ENCODE data around the gene SLC13A1. TPM values are rescaled to one million over a fixed set of nuclear protein-coding genes. Genes with fewer than 3 reads are reported as not detected.

SLC13A1 gene
- polyA plus RNA-seq, 1 donor from 2014 or later, result not detected

- H3K27ac Mint-ChIP-seq, result no peak overlapping the region
- H3K9me3 Mint-ChIP-seq, result peaks cover 0 to 5% (median 4%) of the 10 kb centered on the region in 3 donors
- H3K36me3 Mint-ChIP-seq, result no peaks in the 10 kb centered on the region
- H3K4me3 Mint-ChIP-seq, result no peak overlapping the region
- H3K27me3 Mint-ChIP-seq, result no peaks in the 10 kb centered on the region
- no peaks in the 10 kb centered on the region for H3K4me1 Mint-ChIP-seq
Measured at GRCh38 chr7:123210986-123211385, 11.2 kb upstream of the SLC13A1 start.

GRCh38 chr7:123209786-123210185 lies 10.0 kb upstream of the SLC13A1 start:
- no peaks in the 10 kb centered on the region for H3K36me3 Mint-ChIP-seq
- H3K4me1 Mint-ChIP-seq, result no peaks in the 10 kb centered on the region
- no peak overlapping the region for H3K4me3 Mint-ChIP-seq
- H3K9me3 Mint-ChIP-seq, result peaks cover 0 to 5% (median 4%) of the 10 kb centered on the region in 3 donors
- no peak overlapping the region for H3K27ac Mint-ChIP-seq
- no peaks in the 10 kb centered on the region for H3K27me3 Mint-ChIP-seq

- H3K4me3 Mint-ChIP-seq, result no peak overlapping the region
- H3K27ac Mint-ChIP-seq, result no peak overlapping the region
- no peaks in the 10 kb centered on the region for H3K27me3 Mint-ChIP-seq
- H3K9me3 Mint-ChIP-seq, result peaks cover 0 to 2% (median 0%) of the 10 kb centered on the region in 3 donors
- no peaks in the 10 kb centered on the region for H3K36me3 Mint-ChIP-seq
- H3K4me1 Mint-ChIP-seq, result no peaks in the 10 kb centered on the region
Measured at GRCh38 chr7:123208793-123209192, 9.0 kb upstream of the SLC13A1 start.

GRCh38 chr7:123204206-123204835 lies 4.6 kb upstream of the SLC13A1 start:
- no peak overlapping the region for H3K4me3 Mint-ChIP-seq
- H3K27me3 Mint-ChIP-seq, result no peaks in the 10 kb centered on the region
- peaks cover 0 to 2% (median 0%) of the 10 kb centered on the region in 3 donors for H3K9me3 Mint-ChIP-seq
- no peak overlapping the region for H3K27ac Mint-ChIP-seq
- H3K4me1 Mint-ChIP-seq, result no peaks in the 10 kb centered on the region
- no peaks in the 10 kb centered on the region for H3K36me3 Mint-ChIP-seq

GRCh38 chr7:123201901-123202300 lies 2.1 kb upstream of the SLC13A1 start:
- Mint-ChIP-seq H3K36me3 (no peaks in the 10 kb centered on the region), H3K27ac (no peak overlapping the region), H3K9me3 (no peaks in the 10 kb centered on the region), H3K27me3 (no peaks in the 10 kb centered on the region), H3K4me3 (no peak overlapping the region), H3K4me1 (no peaks in the 10 kb centered on the region)

GRCh38 chr7:123198668-123199652 lies 809 bp downstream of the SLC13A1 start:
- H3K27ac Mint-ChIP-seq, result no peak overlapping the region
- no peaks in the 10 kb centered on the region for H3K27me3 Mint-ChIP-seq
- no peaks in the 10 kb centered on the region for H3K4me1 Mint-ChIP-seq
- H3K4me3 Mint-ChIP-seq, result no peak overlapping the region
- H3K9me3 Mint-ChIP-seq, result no peaks in the 10 kb centered on the region
- no peaks in the 10 kb centered on the region for H3K36me3 Mint-ChIP-seq

DNA sequence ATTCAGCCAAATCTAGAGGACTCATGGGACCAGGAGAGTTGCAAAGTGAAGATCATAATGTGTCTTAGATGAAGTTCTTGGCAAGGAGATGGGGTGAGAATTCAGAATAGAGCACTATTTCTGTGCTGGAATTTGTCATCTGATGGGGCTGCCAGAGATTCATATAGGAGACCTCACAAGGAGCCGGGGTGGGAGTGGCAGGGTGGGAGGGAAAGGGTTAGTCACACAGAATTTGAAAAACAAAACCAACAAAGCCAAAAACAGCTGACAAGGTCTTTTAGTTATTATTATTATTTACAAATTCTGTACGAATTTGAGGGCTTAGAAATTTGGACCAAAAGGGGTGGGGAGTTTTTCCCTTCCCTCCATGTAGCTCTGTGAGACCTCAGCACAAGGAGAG lies 1.7 kb downstream of the SLC13A1 start:
- Mint-ChIP-seq H3K36me3 (no peaks in the 10 kb centered on the region), H3K9me3 (no peaks in the 10 kb centered on the region), H3K27ac (no peak overlapping the region)

DNA sequence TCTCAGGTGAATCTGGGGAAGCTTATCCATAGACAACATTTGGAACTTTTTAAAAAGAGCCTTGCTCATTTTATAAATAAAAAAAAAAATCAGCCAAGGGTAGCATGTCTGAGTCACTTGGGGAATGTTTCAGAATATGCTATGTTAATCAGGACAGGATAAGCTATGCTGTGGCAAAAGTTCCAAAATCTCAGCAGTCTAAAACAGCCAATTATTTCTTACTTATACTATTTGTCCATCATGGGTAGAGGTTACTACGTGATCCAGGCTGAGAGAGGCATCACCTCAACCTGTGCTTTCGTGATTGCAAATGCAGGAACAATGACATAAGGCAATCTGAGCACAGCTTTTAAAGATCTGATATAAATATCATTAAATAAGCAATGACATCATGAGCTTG lies 6.5 kb downstream of the SLC13A1 start:
- no peaks in the 10 kb centered on the region for H3K27me3 Mint-ChIP-seq
- peaks cover 0 to 2% (median 0%) of the 10 kb centered on the region in 3 donors for H3K9me3 Mint-ChIP-seq
- H3K27ac Mint-ChIP-seq, result no peak overlapping the region
- no peaks in the 10 kb centered on the region for H3K36me3 Mint-ChIP-seq
- H3K4me3 Mint-ChIP-seq, result no peak overlapping the region
- peaks cover 0 to 8% (median 8%) of the 10 kb centered on the region in 3 donors for H3K4me1 Mint-ChIP-seq

More for the DNA sequence above, 1.7 kb downstream of the SLC13A1 start:
- Mint-ChIP-seq H3K4me3 (no peak overlapping the region), H3K27me3 (no peaks in the 10 kb centered on the region), H3K4me1 (no peaks in the 10 kb centered on the region)

GRCh38 chr7:123191132-123191531 lies 8.6 kb downstream of the SLC13A1 start:
- H3K4me1 Mint-ChIP-seq, result peaks cover 0 to 8% (median 8%) of the 10 kb centered on the region in 3 donors
- H3K27me3 Mint-ChIP-seq, result no peaks in the 10 kb centered on the region
- no peak overlapping the region for H3K27ac Mint-ChIP-seq
- no peak overlapping the region for H3K4me3 Mint-ChIP-seq
- no peaks in the 10 kb centered on the region for H3K36me3 Mint-ChIP-seq
- peaks cover 2 to 8% (median 5%) of the 10 kb centered on the region in 3 donors for H3K9me3 Mint-ChIP-seq

- Mint-ChIP-seq H3K9me3 (peaks cover 2 to 12% (median 5%) of the 10 kb centered on the region in 3 donors), H3K27me3 (no peaks in the 10 kb centered on the region), H3K27ac (no peak overlapping the region)
Measured at GRCh38 chr7:123190109-123190831, 9.5 kb downstream of the SLC13A1 start.

DNA sequence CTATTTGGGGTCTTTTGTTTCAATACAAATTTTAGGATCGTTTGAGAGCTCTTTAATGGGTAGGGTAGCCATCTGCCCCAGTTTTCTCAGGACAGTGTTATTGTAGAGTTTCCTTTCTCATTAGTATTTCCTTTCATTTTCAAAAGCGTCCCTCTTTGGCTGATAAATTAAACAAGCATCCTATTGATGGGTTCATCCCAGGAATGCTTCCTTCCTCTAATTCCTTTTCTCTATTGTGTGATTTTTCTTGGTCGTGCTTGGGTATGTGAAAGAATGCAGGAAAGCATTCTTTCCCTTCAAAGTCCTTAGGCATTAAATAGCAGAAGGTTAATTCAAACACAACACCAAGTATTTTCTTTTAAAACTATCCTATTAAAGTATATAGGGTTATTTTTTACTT lies 14.0 kb downstream of the SLC13A1 start:
- H3K4me1 Mint-ChIP-seq, result peaks cover 0 to 5% (median 4%) of the 10 kb centered on the region in 3 donors
- H3K27ac Mint-ChIP-seq, result no peak overlapping the region
- no peaks in the 10 kb centered on the region for H3K36me3 Mint-ChIP-seq
- H3K4me3 Mint-ChIP-seq, result no peak overlapping the region
- no peaks in the 10 kb centered on the region for H3K27me3 Mint-ChIP-seq
- H3K9me3 Mint-ChIP-seq, result peaks cover 2 to 15% (median 5%) of the 10 kb centered on the region in 3 donors

More at GRCh38 chr7:123190109-123190831, 9.5 kb downstream of the SLC13A1 start:
- H3K36me3 Mint-ChIP-seq, result no peaks in the 10 kb centered on the region
- no peak overlapping the region for H3K4me3 Mint-ChIP-seq
- peaks cover 0 to 8% (median 8%) of the 10 kb centered on the region in 3 donors for H3K4me1 Mint-ChIP-seq

GRCh38 chr7:123184271-123184670 lies 15.5 kb downstream of the SLC13A1 start:
- no peaks in the 10 kb centered on the region for H3K27me3 Mint-ChIP-seq
- no peak overlapping the region for H3K27ac Mint-ChIP-seq
- H3K9me3 Mint-ChIP-seq, result peaks cover 1 to 15% (median 5%) of the 10 kb centered on the region in 3 donors
- H3K4me3 Mint-ChIP-seq, result no peak overlapping the region
- H3K4me1 Mint-ChIP-seq, result no peaks in the 10 kb centered on the region
- no peaks in the 10 kb centered on the region for H3K36me3 Mint-ChIP-seq

DNA sequence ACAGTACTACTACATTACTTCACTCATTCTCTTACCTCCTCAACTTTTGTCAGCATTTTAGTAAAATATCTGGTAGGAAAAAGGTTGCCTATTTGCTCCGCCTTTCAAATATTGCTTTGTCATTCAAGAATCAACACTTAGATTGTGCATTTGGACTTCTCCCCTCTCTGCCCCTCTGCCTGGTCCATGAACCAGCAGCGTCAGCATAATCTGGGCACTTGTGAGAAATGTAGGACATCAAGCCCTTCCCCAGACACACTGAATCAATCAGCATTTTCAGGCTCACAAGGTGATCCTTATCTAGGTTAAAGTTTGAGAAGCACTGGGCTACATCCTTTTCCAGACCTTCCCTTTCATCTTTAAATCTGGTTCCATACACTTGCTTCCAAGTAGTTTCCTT lies 16.3 kb downstream of the SLC13A1 start:
- Mint-ChIP-seq H3K36me3 (no peaks in the 10 kb centered on the region), H3K4me3 (no peak overlapping the region), H3K9me3 (peaks cover 0 to 15% (median 5%) of the 10 kb centered on the region in 3 donors), H3K27ac (no peak overlapping the region), H3K4me1 (no peaks in the 10 kb centered on the region), H3K27me3 (no peaks in the 10 kb centered on the region)

GRCh38 chr7:123177442-123177841 lies 22.3 kb downstream of the SLC13A1 start:
- H3K27ac Mint-ChIP-seq, result no peak overlapping the region
- H3K36me3 Mint-ChIP-seq, result no peaks in the 10 kb centered on the region
- peaks cover 0 to 1% (median 0%) of the 10 kb centered on the region in 3 donors for H3K9me3 Mint-ChIP-seq
- H3K27me3 Mint-ChIP-seq, result no peaks in the 10 kb centered on the region
- no peak overlapping the region for H3K4me3 Mint-ChIP-seq
- peaks cover 0 to 3% (median 0%) of the 10 kb centered on the region in 3 donors for H3K4me1 Mint-ChIP-seq
